Measurements from ENCODE around the gene CA10.

GRCh38 chr17:52154466-52154865, 4.0 kb downstream of the CA10 start:
- TF ChIP-seq, protein P1, sequence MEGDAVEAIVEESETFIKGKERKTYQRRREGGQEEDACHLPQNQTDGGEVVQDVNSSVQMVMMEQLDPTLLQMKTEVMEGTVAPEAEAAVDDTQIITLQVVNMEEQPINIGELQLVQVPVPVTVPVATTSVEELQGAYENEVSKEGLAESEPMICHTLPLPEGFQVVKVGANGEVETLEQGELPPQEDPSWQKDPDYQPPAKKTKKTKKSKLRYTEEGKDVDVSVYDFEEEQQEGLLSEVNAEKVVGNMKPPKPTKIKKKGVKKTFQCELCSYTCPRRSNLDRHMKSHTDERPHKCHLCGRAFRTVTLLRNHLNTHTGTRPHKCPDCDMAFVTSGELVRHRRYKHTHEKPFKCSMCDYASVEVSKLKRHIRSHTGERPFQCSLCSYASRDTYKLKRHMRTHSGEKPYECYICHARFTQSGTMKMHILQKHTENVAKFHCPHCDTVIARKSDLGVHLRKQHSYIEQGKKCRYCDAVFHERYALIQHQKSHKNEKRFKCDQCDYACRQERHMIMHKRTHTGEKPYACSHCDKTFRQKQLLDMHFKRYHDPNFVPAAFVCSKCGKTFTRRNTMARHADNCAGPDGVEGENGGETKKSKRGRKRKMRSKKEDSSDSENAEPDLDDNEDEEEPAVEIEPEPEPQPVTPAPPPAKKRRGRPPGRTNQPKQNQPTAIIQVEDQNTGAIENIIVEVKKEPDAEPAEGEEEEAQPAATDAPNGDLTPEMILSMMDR (IDR thresholded peaks at IDR 0.05), result no peak
- TF ChIP-seq POLR2A (IDR thresholded peaks at IDR 0.05), result no peak

Measured in heart left ventricle (tissue), 13 donors.